Stimulated activated CD4-positive, alpha-beta T cell treated with anti-CD3 and anti-CD28 coated beads, Interleukin-4, amount 100 ng/mL, for 4 hours (primary cell): ENCODE measurements around the gene PACSIN1.
"Not testable (repeated sequence)": the region's sequence is repeated elsewhere in the genome, so short reads cannot be mapped to it uniquely, and the experiment has no call there.

Experiments
- DNase-seq, 2 experiments: peaks; one replicate each; pipeline ENCODE4 v3.0.0-alpha.2; 2020

Gene PACSIN1

GRCh38 chr6:34486106-34486740, 20.3 kb downstream of the PACSIN1 start:
- no peak for DNase-seq

- not testable (repeated sequence) for DNase-seq
Observed at GRCh38 chr6:34486886-34487285, 21.0 kb downstream of the PACSIN1 start.

- no peak for DNase-seq
Observed at GRCh38 chr6:34487536-34487935, 21.7 kb downstream of the PACSIN1 start.

GRCh38 chr6:34489207-34489805, 23.4 kb downstream of the PACSIN1 start:
- DNase-seq, result no peak

GRCh38 chr6:34490390-34491090, 24.7 kb downstream of the PACSIN1 start:
- DNase-seq, result no peak

- DNase-seq, result no peak
Observed at GRCh38 chr6:34491091-34491430, 25.2 kb downstream of the PACSIN1 start.

GRCh38 chr6:34493344-34493743, 27.5 kb downstream of the PACSIN1 start:
- no peak for DNase-seq

GRCh38 chr6:34494973-34495372, 29.1 kb downstream of the PACSIN1 start:
- DNase-seq, result no peak

- DNase-seq, result no peak
Observed at GRCh38 chr6:34496103-34496685, 30.3 kb downstream of the PACSIN1 start.

GRCh38 chr6:34497411-34497810, 31.5 kb downstream of the PACSIN1 start:
- no peak for DNase-seq

GRCh38 chr6:34506718-34507117, 40.8 kb downstream of the PACSIN1 start:
- no peak for DNase-seq

GRCh38 chr6:34508425-34508824, 42.5 kb downstream of the PACSIN1 start:
- no peak for DNase-seq

GRCh38 chr6:34509782-34510181, 43.9 kb downstream of the PACSIN1 start:
- DNase-seq, result no peak

GRCh38 chr6:34510299-34510698, 44.4 kb downstream of the PACSIN1 start:
- no peak for DNase-seq

GRCh38 chr6:34511214-34511914, 45.5 kb downstream of the PACSIN1 start:
- no peak for DNase-seq

- no peak for DNase-seq
Observed at GRCh38 chr6:34511915-34512737, 46.2 kb downstream of the PACSIN1 start.

- DNase-seq, result no peak
Observed at GRCh38 chr6:34512738-34513115, 46.9 kb downstream of the PACSIN1 start.

- no peak for DNase-seq
Observed at GRCh38 chr6:34513646-34514045, 47.8 kb downstream of the PACSIN1 start.

- no peak for DNase-seq
Observed at GRCh38 chr6:34514112-34514511, 48.2 kb downstream of the PACSIN1 start.

- no peak for DNase-seq
Observed at GRCh38 chr6:34514593-34515472, 49.0 kb downstream of the PACSIN1 start.
